Stimulated activated CD8-positive, alpha-beta memory T cell treated with anti-CD3 and anti-CD28 coated beads, Interleukin-7, amount 100 ng/mL, for 1 hour (primary cell): Measurements from ENCODE around the gene MINDY4.

ENCODE experiments used
- DNase-seq, 2 donors: peaks; one replicate each; pipeline ENCODE4 v3.0.0-alpha.2; 2020; ENCODE audit warnings: low read depth in 2 of 2

MINDY4 gene

DNA sequence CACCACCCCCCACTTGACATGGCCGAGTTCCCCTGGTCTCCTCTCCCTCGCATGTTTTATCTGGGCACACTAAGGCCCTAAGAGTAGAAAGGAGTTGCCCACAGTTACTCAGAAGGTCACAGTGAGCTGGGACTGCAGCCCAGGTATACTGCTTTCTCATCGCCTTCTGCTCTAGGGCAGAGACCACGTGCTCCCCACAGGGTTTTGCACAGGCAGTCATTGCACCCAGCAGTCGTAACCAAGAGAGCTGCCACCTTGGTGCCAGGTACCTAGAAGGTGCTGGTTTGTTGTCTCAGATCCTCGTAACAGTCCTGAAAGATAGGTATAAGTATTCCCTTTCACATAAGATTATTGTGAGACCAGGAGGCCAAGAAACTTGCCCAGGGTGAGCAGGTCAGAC lies 1.8 kb downstream of the MINDY4 start:
- DNase-seq: no peak

DNA sequence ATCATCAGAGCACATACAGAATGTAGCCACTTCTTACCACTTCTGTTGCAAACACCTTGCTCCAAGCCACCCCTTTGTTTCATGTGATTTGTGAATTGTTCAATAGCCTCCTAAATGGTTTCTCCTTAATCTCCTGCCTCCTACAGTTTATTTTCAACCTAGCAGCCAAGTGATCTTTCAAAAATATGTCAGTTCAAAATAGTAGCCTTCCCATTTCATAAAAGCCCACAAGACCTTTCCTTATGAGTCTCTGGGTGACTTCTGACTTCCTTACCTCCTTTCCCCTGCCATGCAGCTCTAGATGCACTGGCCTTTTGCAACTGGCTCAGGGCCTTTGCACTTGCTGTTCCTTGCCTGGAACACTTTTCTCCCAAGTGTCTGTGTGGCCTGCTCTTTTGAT lies 4.8 kb downstream of the MINDY4 start:
- no peak for DNase-seq

DNA sequence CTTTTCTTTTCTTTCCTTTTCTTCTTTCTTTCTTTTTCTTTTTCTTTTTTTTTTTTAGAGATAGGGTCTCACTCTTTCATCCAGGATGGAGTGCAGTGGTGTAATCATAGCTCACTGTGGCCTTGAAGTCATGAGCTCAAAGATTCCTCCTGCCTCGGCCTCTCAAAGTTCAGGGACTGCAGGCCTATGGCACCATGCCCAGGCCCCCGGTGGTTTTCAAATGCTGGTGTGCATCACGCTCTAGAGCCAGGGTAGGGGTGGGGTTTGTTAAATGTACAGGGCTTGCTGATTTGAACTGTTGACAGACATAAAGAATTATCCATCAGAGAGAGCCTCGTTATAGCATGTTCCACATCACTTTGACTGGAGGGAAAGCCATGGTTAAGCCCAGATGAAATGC lies 5.8 kb downstream of the MINDY4 start:
- DNase-seq: no peak

DNA sequence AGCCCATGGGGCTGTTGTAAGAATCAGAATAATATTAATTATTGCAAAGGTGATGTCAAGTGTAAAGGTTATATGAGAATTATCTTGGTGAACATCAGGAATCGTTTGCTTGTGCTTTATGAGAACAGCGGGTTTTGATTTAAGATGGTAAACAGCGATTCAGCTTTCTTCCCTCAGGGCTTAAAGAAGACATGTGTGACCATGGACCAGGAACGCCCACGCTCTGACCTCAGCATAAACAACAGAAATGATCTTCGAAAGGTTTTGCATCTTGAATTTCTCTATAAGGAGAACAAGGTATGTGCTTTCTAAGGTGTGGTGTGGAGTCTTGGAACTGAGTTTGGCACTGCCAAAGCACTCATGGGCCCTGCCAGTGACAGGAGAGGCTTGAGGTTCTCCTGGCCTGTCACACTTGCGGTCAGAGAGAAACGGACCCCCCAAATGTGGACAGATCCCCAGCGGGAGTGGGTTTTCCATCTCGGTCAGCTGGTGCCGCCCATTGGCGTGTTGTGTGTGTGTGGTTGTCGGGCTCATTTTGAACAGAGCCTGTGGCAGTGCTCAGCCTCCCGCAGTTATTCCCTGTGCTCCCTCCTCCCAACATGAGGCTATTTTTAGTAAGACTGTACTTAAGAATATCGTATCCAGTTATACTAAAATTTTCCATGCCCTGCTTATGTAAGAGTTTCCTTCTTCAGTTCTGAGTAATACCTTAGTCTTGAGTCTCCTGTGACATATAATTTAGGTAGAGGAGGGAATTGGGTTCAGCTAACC lies 7.2 kb downstream of the MINDY4 start:
- DNase-seq: no peak

DNA sequence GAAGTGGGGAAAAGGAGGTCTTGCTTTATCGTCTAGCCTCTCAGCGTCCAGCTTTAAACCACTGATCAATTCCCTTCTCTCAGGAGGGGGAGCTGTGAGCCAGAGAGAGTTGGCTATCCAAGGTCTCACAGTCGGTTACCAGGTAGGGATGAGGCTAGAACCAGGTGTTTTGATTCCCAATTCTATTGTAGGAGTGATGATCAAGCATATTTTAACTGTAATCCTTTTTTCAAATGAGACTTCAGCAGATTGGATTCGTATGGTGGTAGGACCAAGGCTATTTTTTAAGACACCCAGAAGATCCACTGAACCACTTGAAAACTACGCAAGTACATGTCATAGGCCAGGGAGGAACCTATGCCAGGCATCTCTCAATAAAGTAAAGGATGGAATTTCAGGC lies 8.4 kb downstream of the MINDY4 start:
- no peak for DNase-seq

DNA sequence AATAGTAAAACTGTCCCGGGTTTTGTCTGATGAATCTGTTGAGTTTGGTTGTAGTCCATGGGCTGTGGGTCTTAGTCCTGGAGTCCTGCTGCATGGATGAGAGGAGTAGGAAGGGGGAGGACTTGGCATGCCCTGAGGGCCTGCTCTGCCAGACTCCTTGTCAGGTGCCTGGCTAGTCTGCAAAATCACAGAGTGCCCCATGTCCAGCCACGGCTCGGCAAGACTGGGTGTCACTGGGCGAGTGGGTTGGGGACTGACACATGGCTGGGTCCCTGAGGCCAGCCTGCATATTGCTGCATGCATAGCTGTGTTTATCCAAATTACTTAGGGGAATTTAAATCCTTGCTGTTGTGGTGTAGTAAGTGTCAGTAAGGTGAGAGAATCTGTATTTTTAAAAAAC lies 9.7 kb downstream of the MINDY4 start:
- no peak for DNase-seq

DNA sequence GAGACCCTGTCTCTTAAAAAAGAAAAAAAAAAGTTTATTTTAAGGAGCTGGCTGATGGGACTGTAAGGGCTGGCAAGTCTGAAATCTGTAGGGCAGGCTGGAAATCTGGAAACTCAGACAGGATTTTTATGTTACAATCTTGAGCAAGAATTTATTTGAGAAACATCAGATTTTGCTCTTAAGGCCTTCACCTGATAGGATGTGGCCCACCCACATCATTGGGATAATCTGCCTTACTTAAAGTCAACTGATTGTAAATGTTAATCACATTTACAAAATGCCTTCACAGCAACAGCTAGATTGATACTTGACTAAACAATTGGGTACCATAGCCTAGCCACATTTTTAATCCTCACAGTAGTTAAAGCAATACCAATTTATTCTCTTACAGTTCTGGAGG lies 11.5 kb downstream of the MINDY4 start:
- DNase-seq: no peak

DNA sequence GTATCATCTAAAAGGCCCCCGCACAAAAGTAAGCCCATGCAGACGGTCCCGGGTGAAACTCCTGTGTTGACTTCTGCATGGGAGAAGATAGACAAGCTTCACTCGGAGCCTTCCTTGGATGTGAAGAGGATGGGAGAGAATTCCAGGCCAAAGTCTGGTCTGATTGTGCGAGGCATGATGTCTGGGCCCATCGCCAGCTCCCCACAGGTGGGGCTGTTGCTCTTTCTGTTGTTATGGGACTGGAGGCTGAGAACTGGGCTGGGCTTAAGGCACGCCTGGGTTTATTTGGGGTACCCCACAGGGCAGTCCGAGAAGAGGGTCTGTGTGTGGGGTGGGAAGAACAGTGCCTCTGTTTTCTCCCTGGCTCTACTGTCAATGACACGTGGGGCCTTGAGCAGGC lies 14.6 kb downstream of the MINDY4 start:
- DNase-seq: no peak

DNA sequence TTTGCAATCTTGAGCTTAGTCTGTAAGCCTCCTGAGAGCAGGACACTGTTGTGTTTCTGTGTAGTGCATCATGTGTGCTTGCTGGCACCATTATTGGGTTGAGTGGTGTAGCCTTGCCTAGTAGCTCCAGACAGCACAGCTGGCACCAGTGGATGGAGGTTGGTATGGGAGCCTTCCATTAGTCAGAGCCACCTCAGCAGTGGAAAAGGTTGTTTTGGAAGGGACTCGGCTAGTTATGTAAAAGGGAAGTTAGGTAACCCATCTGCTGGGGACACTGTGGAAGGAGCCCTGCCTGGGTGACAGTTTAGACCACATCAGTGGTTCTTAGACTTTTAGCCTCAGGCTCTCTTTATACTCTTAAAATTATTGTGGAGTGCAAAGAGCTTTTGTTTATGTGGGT lies 16.3 kb downstream of the MINDY4 start:
- DNase-seq: no peak

DNA sequence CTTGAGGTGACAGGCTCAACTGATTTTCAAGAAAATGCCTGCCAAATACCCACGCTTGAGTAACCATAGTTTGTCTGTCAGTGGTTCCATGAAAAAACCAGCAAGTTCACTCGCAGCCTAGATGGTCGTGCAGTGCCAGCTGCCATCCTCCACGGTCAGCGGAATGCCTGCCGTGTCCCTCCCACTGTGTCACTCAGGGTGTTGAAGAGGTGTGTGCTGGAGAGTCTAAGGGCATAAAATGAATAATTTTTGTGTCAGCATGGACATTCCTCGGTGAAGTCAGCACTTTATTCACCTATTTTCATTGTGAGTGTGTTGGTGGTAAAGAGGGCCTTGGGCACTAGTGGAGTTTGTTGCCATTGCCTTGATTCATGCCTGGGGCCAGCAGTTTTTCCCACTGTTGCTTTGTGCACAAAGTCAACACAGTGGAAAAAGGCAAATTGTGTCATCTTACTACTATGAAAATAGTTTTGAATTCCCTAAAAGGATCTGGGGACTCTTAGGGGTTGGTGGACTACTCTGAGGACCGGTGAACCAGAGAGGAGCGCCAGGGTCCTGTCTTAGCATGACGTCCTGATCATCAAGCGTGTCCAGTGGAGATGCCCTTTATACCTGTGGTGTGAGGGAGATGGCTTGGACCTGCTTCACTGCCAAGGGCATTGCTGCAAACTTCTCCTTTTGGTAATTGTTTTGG lies 17.6 kb downstream of the MINDY4 start:
- DNase-seq: no peak

DNA sequence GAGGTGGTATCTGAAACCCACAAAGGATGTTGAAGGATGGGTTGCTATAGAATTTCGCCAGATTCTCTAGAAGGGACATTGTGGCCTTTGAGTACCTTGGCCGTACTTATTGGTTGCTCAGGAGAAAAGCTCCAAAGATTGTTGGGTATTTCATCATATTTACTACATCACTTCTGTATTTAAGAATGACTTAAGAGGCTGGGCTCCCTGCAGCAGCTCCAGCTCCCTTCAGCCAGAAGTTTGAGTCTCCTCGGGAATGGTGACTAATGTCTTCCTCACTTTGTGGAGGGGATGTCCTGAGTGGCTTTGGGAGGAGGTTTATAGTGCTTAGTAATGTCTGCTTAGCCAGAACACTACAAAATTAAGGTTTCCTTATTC lies 18.1 kb downstream of the MINDY4 start:
- DNase-seq: no peak

DNA sequence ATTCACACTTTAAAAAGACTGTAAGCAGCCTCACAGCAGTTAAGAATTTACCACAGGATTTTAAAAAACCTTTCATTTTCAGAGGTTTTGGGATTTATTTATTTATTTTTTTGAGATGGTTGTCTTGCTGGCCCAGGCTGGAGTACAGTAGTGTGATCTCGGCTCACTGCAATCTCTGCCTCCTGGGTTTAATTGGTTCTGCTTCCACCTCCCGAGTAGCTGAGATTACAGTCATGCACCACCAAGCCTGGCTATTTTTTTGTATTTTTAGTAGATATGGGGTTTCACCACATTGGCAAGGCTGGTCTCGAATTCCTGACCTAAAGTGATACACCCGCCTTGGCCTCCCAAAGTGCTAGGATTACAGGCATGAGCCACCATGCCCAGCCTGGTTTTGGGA lies 19.1 kb downstream of the MINDY4 start:
- no peak for DNase-seq

DNA sequence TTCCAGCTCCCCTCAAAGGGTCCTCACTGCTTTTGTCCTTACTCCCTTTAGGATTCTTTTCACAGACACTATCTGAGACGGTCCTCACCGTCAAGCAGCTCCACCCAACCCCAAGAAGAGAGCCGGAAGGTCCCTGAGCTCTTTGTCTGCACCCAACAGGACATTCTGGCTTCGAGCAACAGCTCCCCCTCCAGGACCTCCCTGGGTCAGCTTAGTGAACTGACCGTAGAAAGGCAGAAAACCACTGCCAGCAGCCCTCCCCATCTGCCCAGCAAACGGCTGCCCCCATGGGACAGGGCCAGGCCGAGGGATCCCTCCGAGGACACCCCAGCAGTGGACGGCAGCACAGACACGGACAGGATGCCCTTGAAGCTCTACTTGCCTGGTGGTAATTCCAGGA lies 19.9 kb downstream of the MINDY4 start:
- DNase-seq: no peak

DNA sequence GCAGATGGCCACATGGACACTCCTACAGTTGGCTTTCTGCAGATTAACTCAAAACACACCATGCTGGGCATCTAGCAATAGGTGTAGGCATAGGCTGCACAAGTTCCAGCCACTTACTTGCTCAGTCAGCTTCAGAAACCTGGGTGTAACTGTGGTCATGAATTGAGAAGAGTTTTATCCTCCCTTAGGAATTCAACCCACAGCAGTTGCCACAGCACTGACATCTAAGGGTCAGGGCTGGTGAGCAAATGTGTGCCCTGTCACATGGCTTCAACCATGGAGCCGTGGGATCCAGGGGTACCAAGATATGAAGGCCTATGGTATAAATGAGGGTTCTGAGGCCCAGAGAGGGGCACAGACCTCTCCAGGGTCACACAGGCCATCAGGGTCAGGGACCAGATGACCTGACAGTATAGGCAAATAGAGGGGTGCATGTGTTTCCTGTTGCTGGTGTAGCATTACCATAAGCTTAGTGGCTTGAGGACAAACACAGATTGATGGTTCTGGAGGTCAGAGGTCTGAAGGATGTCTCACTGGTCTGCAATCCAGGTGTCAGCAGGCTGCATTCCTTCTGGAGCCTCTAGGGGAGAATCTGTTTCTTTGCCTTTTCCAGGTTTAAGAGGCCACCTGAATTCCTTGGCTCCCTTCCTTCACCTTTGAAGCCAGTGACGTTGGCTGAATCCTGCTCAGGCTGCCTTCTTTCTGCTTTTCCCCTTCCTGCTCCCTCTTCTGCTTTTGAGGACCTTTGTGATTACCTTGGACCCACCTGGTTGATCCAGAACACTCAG lies 24.1 kb downstream of the MINDY4 start:
- DNase-seq: no peak

DNA sequence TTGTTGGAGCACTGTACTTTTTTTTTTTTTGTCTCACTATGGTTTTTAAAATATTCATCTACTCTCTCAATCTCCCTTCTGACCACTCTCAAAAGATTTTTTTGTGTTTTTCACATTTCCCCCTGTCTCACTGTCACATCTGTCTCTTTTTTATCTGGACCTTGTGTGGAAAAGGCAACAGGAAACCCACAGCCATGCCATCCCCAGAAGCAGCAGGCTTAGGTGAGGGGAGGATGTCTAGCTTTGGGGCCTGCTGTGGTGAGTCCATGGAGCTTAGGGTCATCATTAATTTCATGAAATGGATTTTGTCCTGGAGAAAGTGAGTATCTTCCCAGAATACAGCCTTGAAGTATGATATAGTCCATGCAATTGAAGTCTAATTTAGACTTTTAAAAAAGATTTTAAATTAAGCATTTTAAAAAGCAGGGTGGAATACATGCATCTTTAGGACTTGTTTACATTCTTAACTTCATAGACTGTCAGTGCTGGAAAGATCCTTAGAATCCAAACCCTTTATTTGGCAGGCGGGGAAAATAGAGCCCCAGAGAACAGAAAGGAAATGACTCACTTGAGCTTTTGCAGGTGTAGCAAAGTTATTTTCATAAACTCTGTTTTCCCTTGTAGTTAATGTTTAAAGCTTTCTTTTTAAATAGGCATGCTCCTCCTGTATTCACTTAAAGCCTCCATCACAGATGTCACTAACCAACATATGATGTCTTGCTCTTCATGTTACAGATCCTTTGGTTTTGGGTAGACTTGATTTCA lies 25.1 kb downstream of the MINDY4 start:
- no peak for DNase-seq

DNA sequence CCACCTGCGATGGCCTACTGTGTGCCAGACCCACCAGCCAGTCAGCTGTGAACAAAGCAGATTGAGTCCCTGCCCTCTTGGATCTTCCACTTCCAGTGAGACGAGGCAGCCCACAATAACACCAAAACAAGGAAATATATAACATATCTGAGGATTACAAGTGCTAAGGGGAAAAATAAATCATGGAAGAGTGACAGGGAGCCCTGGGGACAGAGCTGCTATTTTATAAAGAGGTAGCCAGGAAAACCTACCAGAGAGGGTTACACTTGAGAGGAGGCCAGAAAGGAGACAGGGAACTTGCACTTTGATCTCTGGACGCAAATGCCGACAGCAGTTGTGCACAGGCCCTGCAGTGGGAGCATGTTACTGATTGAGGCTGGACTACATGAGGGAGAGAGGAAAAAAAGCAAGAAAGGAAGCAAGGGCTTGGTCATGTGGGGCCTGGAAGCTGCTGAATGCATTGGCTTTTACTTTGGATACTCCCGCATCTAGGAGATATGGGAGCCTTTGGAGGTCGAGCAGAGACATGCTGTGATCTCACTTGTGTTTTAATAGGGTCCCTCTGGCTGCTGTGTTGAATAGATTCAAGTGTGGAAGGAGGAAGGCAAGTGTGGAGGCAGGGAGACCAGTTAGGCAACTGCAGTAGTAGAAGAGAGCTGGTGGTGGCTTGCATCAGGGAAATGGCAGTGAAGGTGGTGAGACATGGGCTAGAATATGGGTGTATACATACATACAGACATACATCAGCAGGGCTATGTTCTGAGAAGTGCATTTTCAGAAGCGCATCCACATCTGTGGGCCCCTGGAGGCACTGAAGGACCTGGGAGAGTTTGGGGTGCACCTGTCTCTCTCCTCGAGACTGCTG lies 26.2 kb downstream of the MINDY4 start:
- DNase-seq: no peak

DNA sequence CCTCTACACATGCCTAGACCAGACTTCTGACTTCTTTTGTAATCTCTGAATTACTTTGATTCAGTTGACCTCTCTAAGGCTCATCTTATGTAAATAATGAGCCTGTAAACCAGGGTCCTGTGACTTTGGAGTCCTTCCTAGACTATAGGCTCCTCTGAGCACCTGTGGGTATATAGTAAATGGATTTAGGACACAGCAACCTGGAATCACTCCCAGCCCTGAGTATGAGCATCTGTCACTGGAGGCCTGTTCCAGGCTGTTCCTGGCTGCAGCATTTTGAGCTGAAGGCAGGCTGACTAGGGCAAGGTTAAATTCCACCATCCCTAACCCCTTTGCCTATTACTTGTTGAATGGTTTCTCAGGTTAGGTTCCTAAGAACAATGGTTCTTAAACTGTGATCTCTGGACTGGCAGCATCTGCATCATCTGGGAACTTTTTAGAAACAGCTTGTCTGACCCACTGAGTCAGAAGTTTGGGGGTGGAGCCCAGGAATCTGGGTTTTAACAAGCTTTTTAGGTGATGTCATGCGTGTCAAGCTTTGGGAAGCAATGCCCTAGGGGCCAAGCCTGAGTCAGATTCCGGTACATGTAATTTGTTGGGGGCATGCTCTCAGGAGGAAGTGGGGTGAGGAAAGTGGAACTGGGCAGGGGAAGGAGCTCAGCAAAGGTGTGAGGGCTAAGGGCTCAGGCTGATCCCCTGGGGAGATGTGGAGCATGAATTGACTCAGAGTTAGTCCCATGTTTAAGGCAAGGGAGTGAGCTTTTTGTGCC lies 28.2 kb downstream of the MINDY4 start:
- no peak for DNase-seq

DNA sequence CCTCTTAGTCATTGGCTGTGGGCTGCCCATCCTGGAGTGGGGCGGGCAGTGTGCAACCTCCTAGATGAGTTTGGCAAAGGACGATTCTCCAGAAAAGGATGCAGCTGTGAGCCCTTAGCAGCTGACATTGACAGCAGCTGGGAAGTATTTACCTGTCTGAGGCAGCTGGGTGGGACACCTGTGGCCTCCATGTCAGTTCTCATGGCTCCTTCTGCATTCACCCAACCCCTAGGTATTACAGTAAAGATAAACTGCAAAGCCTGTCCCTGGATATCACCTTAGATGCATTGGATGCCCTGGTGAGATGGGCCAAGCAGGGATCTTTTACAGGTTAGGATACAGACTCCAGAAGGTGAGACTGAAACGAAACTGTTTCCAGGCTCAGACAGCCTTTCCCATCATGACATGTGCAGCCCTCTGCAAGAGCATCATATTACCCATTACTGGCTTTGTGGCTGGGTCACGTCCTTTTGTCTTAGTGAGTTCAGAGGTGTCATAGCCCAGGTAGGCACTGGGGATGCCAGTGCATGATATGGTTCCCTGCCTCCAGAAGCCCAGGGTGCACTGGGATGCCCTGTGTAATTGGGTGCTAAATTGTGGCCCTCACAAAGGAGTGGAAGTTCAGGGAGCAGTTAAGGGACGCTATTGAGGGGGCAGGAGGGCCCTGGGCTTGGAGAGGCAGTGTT lies 28.9 kb downstream of the MINDY4 start:
- DNase-seq: no peak

DNA sequence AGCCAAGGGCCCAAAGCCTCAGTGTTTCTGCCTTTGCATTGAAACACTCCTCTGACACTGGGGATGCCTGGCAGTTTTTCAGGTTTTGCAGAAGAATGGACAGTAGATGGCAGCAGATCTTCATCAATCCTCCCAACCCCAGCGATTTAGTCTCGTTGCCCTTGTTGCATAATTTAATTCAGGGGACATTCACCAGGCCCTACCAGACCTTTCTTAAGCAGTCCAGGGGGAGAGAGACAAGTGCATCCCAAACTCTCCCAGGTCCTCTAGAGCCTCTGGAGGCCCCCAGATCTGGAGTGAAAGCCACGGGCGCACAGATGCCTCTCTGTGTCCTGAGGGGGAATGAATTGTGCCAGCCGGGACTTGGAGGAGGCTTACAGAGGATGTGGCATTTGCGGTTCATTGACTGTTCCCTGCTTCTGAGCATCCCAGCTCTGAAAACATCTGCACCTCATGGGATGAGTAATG lies 29.6 kb downstream of the MINDY4 start:
- no peak for DNase-seq

DNA sequence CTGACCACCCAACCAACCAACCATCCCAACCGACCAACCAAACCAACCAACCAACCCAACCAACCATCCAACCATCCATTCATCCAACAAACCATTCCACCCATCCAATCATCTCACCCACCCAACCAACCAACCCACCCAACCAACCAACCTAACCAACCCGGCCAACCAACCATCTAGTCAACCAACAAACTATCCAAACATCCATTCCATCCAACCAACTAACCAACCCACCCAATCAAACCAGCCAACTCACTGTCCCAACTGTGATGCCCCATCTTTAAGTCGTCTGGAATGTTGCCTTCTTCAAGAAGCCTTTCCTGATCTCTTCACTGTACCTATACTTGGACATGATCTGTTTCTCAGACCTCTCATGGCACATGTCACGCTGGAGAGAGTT lies 31.6 kb downstream of the MINDY4 start:
- DNase-seq: no peak
